ENCODE data around the gene MED9. TPM values are rescaled to one million over a fixed set of nuclear protein-coding genes. Genes with fewer than 3 reads are reported as not detected.

MED9 gene, protein sequence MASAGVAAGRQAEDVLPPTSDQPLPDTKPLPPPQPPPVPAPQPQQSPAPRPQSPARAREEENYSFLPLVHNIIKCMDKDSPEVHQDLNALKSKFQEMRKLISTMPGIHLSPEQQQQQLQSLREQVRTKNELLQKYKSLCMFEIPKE
- total RNA-seq, result 10 to 100 TPM; 11.4 to 11.7 TPM

DNA sequence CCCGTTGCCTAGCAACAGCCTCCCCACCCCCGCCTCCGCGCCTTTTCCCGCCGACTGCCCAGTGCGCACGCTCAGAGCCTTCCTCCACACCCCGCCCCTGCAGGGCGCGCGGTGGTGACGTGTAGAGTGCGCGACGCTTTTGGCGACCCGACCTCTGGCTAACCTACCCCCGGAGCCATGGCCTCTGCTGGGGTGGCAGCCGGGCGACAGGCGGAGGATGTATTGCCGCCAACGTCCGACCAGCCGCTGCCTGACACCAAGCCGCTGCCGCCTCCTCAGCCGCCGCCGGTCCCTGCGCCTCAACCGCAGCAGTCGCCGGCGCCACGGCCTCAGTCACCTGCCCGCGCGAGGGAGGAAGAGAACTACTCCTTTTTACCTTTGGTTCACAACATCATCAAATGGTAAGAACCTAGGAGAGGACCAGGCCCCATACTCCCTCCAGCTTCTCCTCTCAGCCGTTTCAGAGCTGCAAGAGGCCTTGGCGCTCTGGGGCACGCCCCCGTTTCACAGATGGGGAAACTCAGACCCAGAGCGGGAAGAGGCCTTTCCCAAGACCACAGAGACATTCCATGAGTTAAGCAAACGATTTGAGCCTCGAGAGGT is at the start of gene MED9:
TSS of gene MED9 (plus strand) at position 136 of the 603 bp plus-strand sequence. CDS start at position 178, 42 bp downstream.

DNA sequence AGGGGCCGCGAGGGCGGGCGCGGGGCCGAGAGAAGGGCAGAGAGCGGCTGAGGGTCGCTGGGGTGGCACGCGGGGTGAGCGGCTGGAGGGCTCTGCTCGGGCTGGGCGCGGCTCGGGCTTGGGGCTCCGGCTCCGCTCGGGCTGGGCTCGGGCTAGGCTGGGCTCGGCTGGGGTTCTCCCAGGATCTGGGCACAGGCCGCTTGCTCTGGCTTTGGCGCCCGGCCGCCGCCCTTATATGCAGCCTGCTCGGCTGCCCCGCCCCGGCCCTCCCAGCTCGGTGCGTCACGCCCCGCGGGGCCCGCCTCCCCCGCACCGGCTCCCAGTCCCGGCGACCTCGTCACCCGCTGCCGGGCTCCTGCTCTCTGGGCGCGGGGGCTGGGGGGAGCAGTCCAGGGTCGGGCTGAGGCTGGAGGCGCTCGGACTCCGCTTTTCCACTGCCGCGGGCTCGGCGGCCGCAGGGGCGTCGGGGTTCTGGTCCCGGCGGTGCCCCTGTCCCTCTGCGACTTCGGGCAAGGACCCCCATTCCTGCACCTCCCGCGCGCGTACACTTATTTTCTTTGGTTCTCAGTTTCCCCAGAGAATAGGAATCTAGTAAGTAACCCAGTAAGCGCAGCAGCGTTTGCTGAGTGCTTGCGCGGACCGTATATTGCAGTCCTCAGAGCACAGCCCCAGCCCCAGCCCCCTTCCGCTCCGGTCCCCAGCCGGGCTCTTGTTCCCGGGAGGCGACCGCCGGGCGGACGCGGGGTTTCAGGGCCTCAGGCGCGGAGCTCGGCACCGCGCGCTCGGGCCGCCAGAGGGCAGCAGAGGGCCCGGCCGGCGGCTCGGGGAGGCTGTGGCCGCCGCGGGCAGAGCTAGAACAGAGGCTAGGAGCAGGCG is 19.6 kb downstream of the MED9 start, which contains the start of gene RASD1:
TSS of gene RASD1 (minus strand) at position 207 of the 876 bp plus-strand sequence. CDS start 214 bp downstream, outside the sequence.

Small RNA genes within 50 kb of the gene (small RNA-seq; reads per million reads assigned to genes)
- gene RF00019, result 0 reads per million in 2 donors

Other genes starting within 250 kb of the MED9 start
- 10 to 100 TPM; 53.9 to 64.7 TPM for gene FLCN, start 239.8 kb upstream of the MED9 start, total RNA-seq
- gene COPS3, start 195.8 kb upstream of the MED9 start, total RNA-seq, result 10 to 100 TPM; 63.7 to 87.2 TPM
- 1 to 10 TPM; 2.8 to 3.3 TPM for gene NT5M, start 173.6 kb upstream of the MED9 start, total RNA-seq
- 1 to 10 TPM; 1.7 TPM for gene RASD1, start 19.4 kb downstream of the MED9 start, total RNA-seq
- gene PEMT, start 114.7 kb downstream of the MED9 start, total RNA-seq, result 10 to 100 TPM; 45.3 to 48.2 TPM
- 10 to 100 TPM; 12.4 to 17.6 TPM for gene RAI1, start 204.5 kb downstream of the MED9 start, total RNA-seq

All from melanocyte of skin (primary cell).